Lower leg skin (tissue), 4 donors: ENCODE measurements around the gene DDX39A. TPM values are rescaled to one million over a fixed set of nuclear protein-coding genes. Genes with fewer than 3 reads are reported as not detected.
A peak's percentile ranks its signal among the peaks of the same experiment; 100 is the strongest.

Source experiments
- DNase-seq, 2 donors: peaks; one replicate each; pipeline ENCODE4 v3.0.0-alpha.2; 2019; ENCODE audit warnings: low spot score in 2 of 2
- H3K4me3 ChIP-seq: fragments of 200-600 bp; sonication (generic); 2 replicates; pipeline ENCODE4 v1.5.1; 2017; ENCODE audit warnings: mild to moderate bottlenecking, low read depth; ENCODE audit not compliant: poor library complexity, severe bottlenecking
- CTCF ChIP-seq, 3 donors: fragments of 450-650 bp; IDR thresholded peaks; one replicate each; pipeline ENCODE4 v1.5.1; 2016; ENCODE audit warnings: antibody characterized with exemption in 3 of 3, mild to moderate bottlenecking in 3 of 3, moderate library complexity in 2 of 3
- POLR2A ChIP-seq, 2 donors: fragments of 450-650 bp; IDR thresholded peaks; one replicate each; pipeline ENCODE4 v1.6.1; 2016 to 2017; ENCODE audit warnings: antibody characterized with exemption in 2 of 2, mild to moderate bottlenecking in 1 of 2, moderate library complexity in 1 of 2
- WGBS, 2 donors: methylation state at CpG; one replicate each; pipeline ENCODE4 v1.1.5; 2018; 5-methylcytosine and 5-hydroxymethylcytosine counted together
- intact Hi-C: fragments of 100-400 bp; cut with DNase I; formaldehyde crosslinking; loops from one replicate; pipeline ENCODE4 v1.15.0; 2023; ENCODE audit warnings: low total_unique reads
- total RNA-seq, 4 donors: library from RNA; depleted of rRNA; stranded (reverse); fragments of >200 nt; gene quantifications; one replicate each; pipeline ENCODE4 v1.1.0, GENCODE V29; 2016

Gene DDX39A
- total RNA-seq, 4 donors from 2014 or later, result 65.7 to 128 (median 76.4) TPM

DNA sequence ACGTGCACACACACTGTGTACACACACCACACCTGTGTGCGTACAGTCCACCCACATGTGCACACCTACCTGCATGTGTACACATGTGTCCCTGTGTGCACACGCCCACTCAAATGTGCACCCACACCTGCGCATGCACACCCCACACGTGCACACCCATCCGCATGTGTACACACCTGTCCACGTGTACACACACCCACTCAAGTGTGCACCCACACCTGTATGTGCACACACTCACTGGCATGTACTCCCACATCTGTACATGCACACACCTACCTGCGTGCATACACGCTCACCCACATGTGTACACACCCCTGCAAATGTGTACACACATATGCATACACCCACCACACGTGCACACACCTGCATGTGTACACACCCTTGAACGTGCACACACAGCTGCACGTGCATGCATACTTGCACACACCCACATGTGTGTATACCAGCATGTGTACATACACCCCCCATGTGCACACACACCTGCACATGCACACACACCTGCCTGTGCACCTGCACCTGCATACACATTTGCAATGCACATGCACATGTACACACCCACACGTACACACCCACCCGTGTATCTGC is 24.6 kb upstream of the DDX39A start:
- H3K4me3 ChIP-seq, result no peak overlapping the region
- no peak for DNase-seq
- intact Hi-C loops, result no loop called here
- TF ChIP-seq POLR2A (IDR thresholded peaks at IDR 0.05), result no peak
- no peak for TF ChIP-seq CTCF (IDR thresholded peaks at IDR 0.05)
- 89 to 95% methylated on average over 14 of the region's 14 CpGs for WGBS, 2 donors

GRCh38 chr19:14442891-14443631 is 23.9 kb upstream of the DDX39A start:
- WGBS, 2 donors, result 93 to 95% methylated on average over 14 to 16 of the region's 16 CpGs
- TF ChIP-seq POLR2A (IDR thresholded peaks at IDR 0.05), result no peak
- TF ChIP-seq CTCF (IDR thresholded peaks at IDR 0.05), result no peak
- intact Hi-C loops, result no loop called here
- no peak overlapping the region for H3K4me3 ChIP-seq
- DNase-seq, result no peak

DNA sequence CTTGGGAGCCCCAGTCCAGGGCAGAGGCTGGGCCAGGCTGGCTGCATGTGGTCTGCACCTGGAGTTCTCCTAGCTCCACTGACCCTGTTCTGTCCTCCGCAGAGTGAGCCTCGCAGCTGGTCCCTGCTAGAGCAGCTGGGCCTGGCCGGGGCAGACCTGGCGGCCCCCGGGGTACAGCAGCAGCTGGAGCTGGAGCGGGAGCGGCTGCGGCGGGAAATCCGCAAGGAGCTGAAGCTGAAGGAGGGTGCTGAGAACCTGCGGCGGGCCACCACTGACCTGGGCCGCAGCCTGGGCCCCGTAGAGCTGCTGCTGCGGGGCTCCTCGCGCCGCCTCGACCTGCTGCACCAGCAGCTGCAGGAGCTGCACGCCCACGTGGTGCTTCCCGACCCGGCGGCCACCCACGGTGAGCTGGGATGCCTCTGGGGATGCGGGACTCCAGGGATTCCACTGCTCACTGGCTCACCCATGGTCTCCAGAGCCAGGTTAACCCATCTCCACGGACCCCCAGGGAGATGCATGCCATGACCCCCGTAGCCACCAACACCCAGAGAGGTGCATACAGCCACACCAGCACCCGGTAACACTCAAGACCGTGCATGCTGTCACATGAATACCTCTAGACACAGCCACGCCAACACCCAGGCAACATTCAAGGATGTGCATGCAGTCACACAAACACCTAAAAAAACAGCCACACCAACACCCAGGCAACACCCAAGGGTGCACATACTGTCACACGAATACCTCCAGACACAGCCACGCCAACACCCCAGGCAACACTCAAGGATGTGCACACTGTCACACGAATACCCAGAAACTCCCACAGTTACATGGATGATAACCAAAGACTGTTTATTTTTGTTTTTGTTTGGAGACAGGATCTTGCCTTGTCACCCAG is 22.1 kb upstream of the DDX39A start:
- intact Hi-C loops, result no loop called here
- WGBS, 2 donors, result 63 to 77% methylated on average over 4 to 30 of the region's 34 CpGs
- no peak for TF ChIP-seq POLR2A (IDR thresholded peaks at IDR 0.05)
- no peak for TF ChIP-seq CTCF (IDR thresholded peaks at IDR 0.05)
- DNase-seq, result no peak
- no peak overlapping the region for H3K4me3 ChIP-seq

- 54 to 55% methylated on average over 9 of the region's 9 CpGs for WGBS, 2 donors
- peak; percentile 54 to 93 for DNase-seq
- no peak overlapping the region for H3K4me3 ChIP-seq
- TF ChIP-seq CTCF (IDR thresholded peaks at IDR 0.05), result no peak
- no peak for TF ChIP-seq POLR2A (IDR thresholded peaks at IDR 0.05)
- intact Hi-C loops, result no loop called here
These were observed 20.9 kb upstream of the DDX39A start for GRCh38 chr19:14440049-14440448.

DNA sequence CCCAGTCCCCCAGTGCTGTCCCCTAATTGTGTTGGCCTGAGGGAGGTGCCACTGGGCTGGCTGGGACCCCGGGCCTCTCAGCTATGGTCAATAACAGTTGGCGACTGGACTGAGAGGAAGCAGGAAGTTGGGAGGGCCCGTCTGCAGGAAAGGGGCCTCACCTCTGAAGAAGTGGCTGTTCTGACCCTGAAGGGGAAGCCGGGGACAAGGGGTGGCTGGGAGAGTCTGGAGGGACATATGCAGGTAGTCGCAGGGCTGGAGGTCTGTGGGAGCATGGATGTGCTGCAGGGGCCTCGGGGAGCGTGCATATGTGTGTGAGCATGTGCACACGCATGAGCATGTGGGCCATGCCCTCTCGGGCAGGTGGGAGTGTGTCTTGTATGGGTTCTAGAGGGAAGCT is 19.9 kb upstream of the DDX39A start:
- intact Hi-C loops, result no loop called here
- no peak overlapping the region for H3K4me3 ChIP-seq
- DNase-seq, result no peak
- TF ChIP-seq POLR2A (IDR thresholded peaks at IDR 0.05), result no peak
- no peak for TF ChIP-seq CTCF (IDR thresholded peaks at IDR 0.05)
- WGBS, 2 donors, result 70 to 76% methylated on average over 9 of the region's 9 CpGs
